ENCODE results near the gene DVL2. TPM values are rescaled to one million over a fixed set of nuclear protein-coding genes. Genes with fewer than 3 reads are reported as not detected.

Gene DVL2
- total and polyA plus RNA-seq, 2 of the 13 experiments (the other 11 are each of a cell fraction or from before 2014, with no cell fraction given) = 5.7 to 38.2 TPM

DNA sequence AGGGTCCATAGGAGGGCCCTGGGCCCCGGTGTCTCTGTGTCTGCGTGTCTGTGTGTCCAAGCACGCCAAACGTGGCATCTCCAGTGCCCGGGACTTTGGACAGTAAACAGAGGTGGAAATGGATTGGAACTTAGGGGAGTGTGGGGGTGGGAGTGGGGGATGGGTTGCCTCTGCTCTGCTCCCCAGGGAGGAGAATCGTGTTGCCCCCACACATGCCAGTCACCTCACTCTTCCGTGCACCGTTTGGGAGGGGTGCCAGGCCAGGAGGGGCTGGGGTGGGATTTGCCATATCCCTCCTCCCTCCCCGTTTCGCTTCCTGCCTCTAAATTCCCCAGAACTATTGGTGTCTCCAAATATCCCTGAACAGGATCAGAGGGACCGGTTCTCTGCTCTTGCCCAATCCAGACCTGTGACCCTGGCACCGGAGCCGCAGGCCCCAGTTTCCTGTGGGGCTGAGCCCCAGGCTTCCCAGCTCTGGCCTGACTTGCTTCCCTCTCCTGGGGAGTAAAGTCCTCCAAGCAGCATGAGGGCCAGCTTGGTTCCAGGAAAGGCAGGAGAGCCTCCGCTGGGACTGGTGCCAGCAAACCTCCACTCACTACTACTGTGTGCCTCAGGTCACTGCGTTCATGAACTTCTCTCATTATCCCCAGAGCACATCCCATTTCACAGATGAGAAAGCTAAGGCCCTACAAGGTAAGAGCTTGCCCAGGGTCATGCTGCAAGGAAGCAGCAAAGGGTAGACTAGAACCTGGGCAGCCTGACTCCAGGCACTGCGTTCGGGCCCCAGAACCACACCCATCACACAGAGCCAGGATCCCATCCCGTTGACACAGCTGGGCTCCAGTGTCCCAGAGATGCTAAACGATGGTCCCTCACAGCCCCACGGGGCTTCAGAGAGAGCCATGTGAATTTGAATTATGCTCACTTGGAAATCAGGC is 54.7 kb downstream of the DVL2 start, which contains the start of gene ASGR1 (continued):
- TF ChIP-seq, protein P1, sequence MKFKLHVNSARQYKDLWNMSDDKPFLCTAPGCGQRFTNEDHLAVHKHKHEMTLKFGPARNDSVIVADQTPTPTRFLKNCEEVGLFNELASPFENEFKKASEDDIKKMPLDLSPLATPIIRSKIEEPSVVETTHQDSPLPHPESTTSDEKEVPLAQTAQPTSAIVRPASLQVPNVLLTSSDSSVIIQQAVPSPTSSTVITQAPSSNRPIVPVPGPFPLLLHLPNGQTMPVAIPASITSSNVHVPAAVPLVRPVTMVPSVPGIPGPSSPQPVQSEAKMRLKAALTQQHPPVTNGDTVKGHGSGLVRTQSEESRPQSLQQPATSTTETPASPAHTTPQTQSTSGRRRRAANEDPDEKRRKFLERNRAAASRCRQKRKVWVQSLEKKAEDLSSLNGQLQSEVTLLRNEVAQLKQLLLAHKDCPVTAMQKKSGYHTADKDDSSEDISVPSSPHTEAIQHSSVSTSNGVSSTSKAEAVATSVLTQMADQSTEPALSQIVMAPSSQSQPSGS (CRISPR knock-in tag; IDR thresholded peaks at IDR 0.05) = peak; percentile 60; the same call in 1 of the 2 replicates
- peak; percentile 71; the same call in 1 of the 2 replicates for TF ChIP-seq DMAP1 (CRISPR knock-in tag; IDR thresholded peaks at IDR 0.05)
- TF ChIP-seq ZNF713 (CRISPR knock-in tag; IDR thresholded peaks at IDR 0.05) = no peak
- TF ChIP-seq, protein P2, sequence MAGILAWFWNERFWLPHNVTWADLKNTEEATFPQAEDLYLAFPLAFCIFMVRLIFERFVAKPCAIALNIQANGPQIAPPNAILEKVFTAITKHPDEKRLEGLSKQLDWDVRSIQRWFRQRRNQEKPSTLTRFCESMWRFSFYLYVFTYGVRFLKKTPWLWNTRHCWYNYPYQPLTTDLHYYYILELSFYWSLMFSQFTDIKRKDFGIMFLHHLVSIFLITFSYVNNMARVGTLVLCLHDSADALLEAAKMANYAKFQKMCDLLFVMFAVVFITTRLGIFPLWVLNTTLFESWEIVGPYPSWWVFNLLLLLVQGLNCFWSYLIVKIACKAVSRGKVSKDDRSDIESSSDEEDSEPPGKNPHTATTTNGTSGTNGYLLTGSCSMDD (CRISPR knock-in tag; IDR thresholded peaks at IDR 0.05) = no peak
- peak; percentile 100 for TF ChIP-seq ASH2L (IDR thresholded peaks at IDR 0.05; ENCODE audit: insufficient read length, low read depth, low read length)
- 0 out of 2 replicates have a peak, but pooled peaks have one; percentile 72 for TF ChIP-seq ZNF546 (CRISPR knock-in tag; conservative IDR thresholded peaks at IDR 0.05)
- TF ChIP-seq RARA (CRISPR knock-in tag; IDR thresholded peaks at IDR 0.05) = peak; percentile 76
- no peak for TF ChIP-seq SSRP1 (CRISPR knock-in tag; IDR thresholded peaks at IDR 0.05)
- TF ChIP-seq FLYWCH1 (CRISPR knock-in tag; IDR thresholded peaks at IDR 0.05) = no peak
- TF ChIP-seq ZFP82 (CRISPR knock-in tag; IDR thresholded peaks at IDR 0.05; ENCODE audit: borderline replicate concordance) = 0 out of 2 replicates have a peak, but pooled peaks have one; percentile 39
- TF ChIP-seq ZNF550 (CRISPR knock-in tag; IDR thresholded peaks at IDR 0.05; ENCODE audit: borderline replicate concordance) = no peak
- TF ChIP-seq ZNF530 (CRISPR knock-in tag; IDR thresholded peaks at IDR 0.05; ENCODE audit: low read depth) = no peak
- peak; percentile 19 for TF ChIP-seq PCBP2 (optimal IDR thresholded peaks at IDR 0.05; ENCODE audit: low read depth, low read length, poor library complexity, severe bottlenecking)
- TF ChIP-seq SMARCC2 (IDR thresholded peaks at IDR 0.05) = no peak
- no peak; the same call in 1 of the 2 replicates for TF ChIP-seq PHF20 (CRISPR knock-in tag; IDR thresholded peaks at IDR 0.05)
- TF ChIP-seq MEF2D (CRISPR knock-in tag; IDR thresholded peaks at IDR 0.05) = peak; percentile 29; the same call in 1 of the 2 replicates
- TF ChIP-seq, protein P3, sequence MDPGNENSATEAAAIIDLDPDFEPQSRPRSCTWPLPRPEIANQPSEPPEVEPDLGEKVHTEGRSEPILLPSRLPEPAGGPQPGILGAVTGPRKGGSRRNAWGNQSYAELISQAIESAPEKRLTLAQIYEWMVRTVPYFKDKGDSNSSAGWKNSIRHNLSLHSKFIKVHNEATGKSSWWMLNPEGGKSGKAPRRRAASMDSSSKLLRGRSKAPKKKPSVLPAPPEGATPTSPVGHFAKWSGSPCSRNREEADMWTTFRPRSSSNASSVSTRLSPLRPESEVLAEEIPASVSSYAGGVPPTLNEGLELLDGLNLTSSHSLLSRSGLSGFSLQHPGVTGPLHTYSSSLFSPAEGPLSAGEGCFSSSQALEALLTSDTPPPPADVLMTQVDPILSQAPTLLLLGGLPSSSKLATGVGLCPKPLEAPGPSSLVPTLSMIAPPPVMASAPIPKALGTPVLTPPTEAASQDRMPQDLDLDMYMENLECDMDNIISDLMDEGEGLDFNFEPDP (CRISPR knock-in tag; conservative IDR thresholded peaks at IDR 0.05) = 0 out of 2 replicates have a peak, but pooled peaks have one; percentile 13
- no peak for TF ChIP-seq HOXA7 (CRISPR knock-in tag; IDR thresholded peaks at IDR 0.05)
- 0 out of 2 replicates have a peak, but pooled peaks have one; percentile 10 for TF ChIP-seq SALL2 (CRISPR knock-in tag; IDR thresholded peaks at IDR 0.05)
- TF ChIP-seq ZFP37 (CRISPR knock-in tag; IDR thresholded peaks at IDR 0.05; ENCODE audit: borderline replicate concordance) = peak; percentile 86; the same call in 1 of the 2 replicates

All from HepG2 (cell line).